OCI-M1 (cell line): ENCODE measurements around the gene BARHL2.

Source experiments
- DNase-seq: peaks from one replicate; lab custom pipeline; 2025; lab: John Stamatoyannopoulos, UW

BARHL2 gene

GRCh38 chr1:90710579-90711536, 6.2 kb downstream of the BARHL2 start:
- DNase-seq: no peak

GRCh38 chr1:90709535-90709934, 7.6 kb downstream of the BARHL2 start:
- DNase-seq: no peak

GRCh38 chr1:90708826-90709225, 8.3 kb downstream of the BARHL2 start:
- no peak for DNase-seq

GRCh38 chr1:90708236-90708786, 8.8 kb downstream of the BARHL2 start:
- no peak for DNase-seq

GRCh38 chr1:90707363-90707710, 9.8 kb downstream of the BARHL2 start:
- DNase-seq: peak; percentile 6

GRCh38 chr1:90706437-90707362, 10.4 kb downstream of the BARHL2 start:
- no peak for DNase-seq

GRCh38 chr1:90705956-90706355, 11.1 kb downstream of the BARHL2 start:
- DNase-seq: peak; percentile 19

- no peak for DNase-seq
These were observed 12.3 kb downstream of the BARHL2 start for GRCh38 chr1:90704817-90705216.

- DNase-seq: no peak
These were observed 22.3 kb downstream of the BARHL2 start for GRCh38 chr1:90694846-90695245.

- no peak for DNase-seq
These were observed 29.4 kb downstream of the BARHL2 start for GRCh38 chr1:90687747-90688146.

- DNase-seq: no peak
These were observed 41.8 kb downstream of the BARHL2 start for GRCh38 chr1:90675161-90675847.

GRCh38 chr1:90671741-90672140, 45.4 kb downstream of the BARHL2 start:
- no peak for DNase-seq

GRCh38 chr1:90671251-90671650, 45.9 kb downstream of the BARHL2 start:
- DNase-seq: no peak
